Lower leg skin (tissue), 4 donors: Measurements from ENCODE around the gene UGT1A8. TPM values are rescaled to one million over a fixed set of nuclear protein-coding genes. Genes with fewer than 3 reads are reported as not detected.
"Not testable (repeated sequence)": the region's sequence is repeated elsewhere in the genome, so short reads cannot be mapped to it uniquely, and the experiment has no call there.

Experiments
- DNase-seq, 2 donors: peaks; one replicate each; pipeline ENCODE4 v3.0.0-alpha.2; 2019; ENCODE audit warnings: low spot score in 2 of 2
- H3K4me3 ChIP-seq: fragments of 200-600 bp; sonication (generic); 2 replicates; pipeline ENCODE4 v1.5.1; 2017; ENCODE audit warnings: mild to moderate bottlenecking, low read depth; ENCODE audit not compliant: poor library complexity, severe bottlenecking
- POLR2A ChIP-seq, 2 donors: fragments of 450-650 bp; IDR thresholded peaks; one replicate each; pipeline ENCODE4 v1.6.1; 2016 to 2017; ENCODE audit warnings: antibody characterized with exemption in 2 of 2, mild to moderate bottlenecking in 1 of 2, moderate library complexity in 1 of 2
- WGBS, 2 donors: methylation state at CpG; one replicate each; pipeline ENCODE4 v1.1.5; 2018; 5-methylcytosine and 5-hydroxymethylcytosine counted together
- intact Hi-C: fragments of 100-400 bp; cut with DNase I; formaldehyde crosslinking; loops from one replicate; pipeline ENCODE4 v1.15.0; 2023; ENCODE audit warnings: low total_unique reads
- total RNA-seq, 4 donors: library from RNA; depleted of rRNA; stranded (reverse); fragments of >200 nt; gene quantifications; one replicate each; pipeline ENCODE4 v1.1.0, GENCODE V29; 2016
- TF ChIP-seq, protein P1 (sequence below), 3 donors: fragments of 450-650 bp; IDR thresholded peaks; one replicate each; pipeline ENCODE4 v1.5.1; 2016; ENCODE audit warnings: antibody characterized with exemption in 3 of 3, mild to moderate bottlenecking in 3 of 3, moderate library complexity in 2 of 3

The UGT1A8 gene
- total RNA-seq, 4 donors from 2014 or later, result not detected

DNA sequence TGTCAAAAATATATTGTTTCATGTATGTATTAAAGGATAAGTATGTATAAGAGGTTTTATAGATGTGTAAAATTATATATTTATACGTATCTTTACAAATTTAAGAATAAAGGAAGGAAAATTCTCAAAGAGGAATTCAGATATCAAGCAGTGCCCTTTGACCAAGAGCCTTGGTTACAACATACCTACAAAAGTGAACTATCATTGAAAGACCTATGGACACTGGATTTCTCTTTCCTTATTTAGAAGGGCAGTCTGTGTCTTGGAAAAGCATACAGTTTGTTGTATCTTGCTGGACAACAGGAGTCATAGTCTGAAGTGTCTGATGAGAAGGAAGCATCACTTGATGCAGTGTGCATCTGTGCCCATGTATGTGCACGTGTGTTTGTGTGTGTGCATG is 29.0 kb upstream of the UGT1A8 start:
- TF ChIP-seq, protein P1, sequence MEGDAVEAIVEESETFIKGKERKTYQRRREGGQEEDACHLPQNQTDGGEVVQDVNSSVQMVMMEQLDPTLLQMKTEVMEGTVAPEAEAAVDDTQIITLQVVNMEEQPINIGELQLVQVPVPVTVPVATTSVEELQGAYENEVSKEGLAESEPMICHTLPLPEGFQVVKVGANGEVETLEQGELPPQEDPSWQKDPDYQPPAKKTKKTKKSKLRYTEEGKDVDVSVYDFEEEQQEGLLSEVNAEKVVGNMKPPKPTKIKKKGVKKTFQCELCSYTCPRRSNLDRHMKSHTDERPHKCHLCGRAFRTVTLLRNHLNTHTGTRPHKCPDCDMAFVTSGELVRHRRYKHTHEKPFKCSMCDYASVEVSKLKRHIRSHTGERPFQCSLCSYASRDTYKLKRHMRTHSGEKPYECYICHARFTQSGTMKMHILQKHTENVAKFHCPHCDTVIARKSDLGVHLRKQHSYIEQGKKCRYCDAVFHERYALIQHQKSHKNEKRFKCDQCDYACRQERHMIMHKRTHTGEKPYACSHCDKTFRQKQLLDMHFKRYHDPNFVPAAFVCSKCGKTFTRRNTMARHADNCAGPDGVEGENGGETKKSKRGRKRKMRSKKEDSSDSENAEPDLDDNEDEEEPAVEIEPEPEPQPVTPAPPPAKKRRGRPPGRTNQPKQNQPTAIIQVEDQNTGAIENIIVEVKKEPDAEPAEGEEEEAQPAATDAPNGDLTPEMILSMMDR (IDR thresholded peaks at IDR 0.05), result no peak
- no peak for TF ChIP-seq POLR2A (IDR thresholded peaks at IDR 0.05)
- H3K4me3 ChIP-seq, result no peak overlapping the region
- DNase-seq, result no peak
- intact Hi-C loops, result no loop called here
- 92 to 99% methylated on average over 2 of the region's 2 CpGs for WGBS, 2 donors

DNA sequence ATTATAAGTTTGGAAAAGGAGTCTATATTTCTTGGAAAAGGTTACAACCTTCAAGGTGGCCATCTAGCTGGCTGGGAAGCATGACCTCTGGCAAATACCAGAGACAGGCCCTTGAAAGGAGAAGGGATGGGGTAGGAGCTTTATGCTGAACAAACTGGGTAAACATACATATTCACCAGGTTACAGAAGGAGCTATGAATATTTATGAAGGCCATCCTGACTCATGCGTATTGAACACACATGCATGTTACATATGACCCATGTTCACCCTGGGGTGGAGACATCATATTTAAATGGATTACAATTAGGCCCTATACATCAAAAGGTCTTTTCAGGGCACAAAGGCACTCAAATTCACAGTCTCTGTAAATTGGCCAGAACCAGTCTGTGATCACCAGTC is 24.7 kb upstream of the UGT1A8 start:
- intact Hi-C loops, H3K4me3 ChIP-seq, DNase-seq: not testable (repeated sequence)
- 84 to 93% methylated on average over 1 of the region's 1 CpG for WGBS, 2 donors

DNA sequence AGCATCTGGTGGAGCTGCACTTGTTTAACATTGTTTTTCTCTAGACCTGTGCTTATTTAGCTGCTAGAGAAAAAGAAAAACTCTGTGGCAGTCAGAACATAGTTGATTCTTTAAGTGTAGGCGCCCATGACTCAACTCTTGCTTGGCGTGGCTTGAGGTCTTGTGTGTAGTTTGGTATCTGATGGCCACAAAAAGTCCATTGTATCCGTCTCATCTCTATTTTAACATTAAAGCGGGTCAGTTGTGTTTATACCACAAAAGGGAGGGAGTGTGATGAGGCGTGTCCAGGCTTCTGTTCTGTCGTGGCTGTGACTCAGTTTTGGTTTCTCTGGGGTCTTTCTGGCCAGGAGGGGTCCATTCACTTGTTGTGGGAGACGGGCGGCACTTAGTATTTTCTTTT is 24.2 kb upstream of the UGT1A8 start:
- intact Hi-C loops, result no loop called here
- 82 to 83% methylated on average over 8 of the region's 8 CpGs for WGBS, 2 donors
- no peak for DNase-seq
- TF ChIP-seq POLR2A (IDR thresholded peaks at IDR 0.05), result no peak
- TF ChIP-seq, protein P1 (IDR thresholded peaks at IDR 0.05), result no peak
- H3K4me3 ChIP-seq, result no peak overlapping the region

DNA sequence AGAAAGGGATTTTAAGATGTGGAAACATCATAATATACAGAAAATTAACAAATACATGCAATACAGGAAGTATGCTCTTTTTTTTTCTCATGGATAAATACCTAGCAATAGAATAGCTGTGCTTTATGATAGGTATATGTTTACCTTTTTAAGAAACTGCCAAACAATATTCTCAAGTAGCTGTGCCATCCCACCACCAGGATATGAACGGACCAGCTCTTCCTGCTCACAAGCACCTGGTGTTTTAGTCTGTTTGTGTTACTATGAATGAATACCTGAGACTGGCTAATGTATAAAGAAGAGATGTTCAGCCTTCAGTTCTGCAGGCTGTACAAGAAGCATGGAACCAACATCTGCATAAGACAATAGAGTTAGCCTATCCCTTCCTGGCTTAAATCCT is 19.9 kb upstream of the UGT1A8 start:
- TF ChIP-seq, protein P1 (IDR thresholded peaks at IDR 0.05), result no peak
- no peak for TF ChIP-seq POLR2A (IDR thresholded peaks at IDR 0.05)
- H3K4me3 ChIP-seq, result no peak overlapping the region
- intact Hi-C loops, result no loop called here
- DNase-seq, result no peak
- WGBS, 2 donors, result 47 to 50% methylated on average over 1 of the region's 1 CpG

DNA sequence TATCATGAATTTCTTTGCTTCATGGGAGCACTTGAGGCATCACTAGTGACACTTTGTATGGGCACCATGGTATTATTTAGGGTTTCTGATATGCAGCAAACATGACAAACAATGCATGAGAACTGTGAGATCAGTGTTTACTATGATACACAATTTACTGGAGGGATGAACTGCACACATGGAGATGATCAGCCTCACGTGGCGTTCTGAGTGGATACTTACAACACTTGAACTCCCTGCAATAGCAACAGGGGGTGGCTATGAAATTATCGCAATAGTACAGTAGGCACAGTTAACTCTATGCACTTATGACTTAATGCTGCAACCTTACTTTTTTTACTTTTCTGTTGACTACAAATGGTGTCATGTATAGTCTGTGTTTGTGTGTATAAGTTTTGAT is 18.5 kb upstream of the UGT1A8 start:
- no peak overlapping the region for H3K4me3 ChIP-seq
- 68 to 69% methylated on average over 3 of the region's 3 CpGs for WGBS, 2 donors
- TF ChIP-seq, protein P1 (IDR thresholded peaks at IDR 0.05), result no peak
- TF ChIP-seq POLR2A (IDR thresholded peaks at IDR 0.05), result no peak
- no peak for DNase-seq
- intact Hi-C loops, result no loop called here

DNA sequence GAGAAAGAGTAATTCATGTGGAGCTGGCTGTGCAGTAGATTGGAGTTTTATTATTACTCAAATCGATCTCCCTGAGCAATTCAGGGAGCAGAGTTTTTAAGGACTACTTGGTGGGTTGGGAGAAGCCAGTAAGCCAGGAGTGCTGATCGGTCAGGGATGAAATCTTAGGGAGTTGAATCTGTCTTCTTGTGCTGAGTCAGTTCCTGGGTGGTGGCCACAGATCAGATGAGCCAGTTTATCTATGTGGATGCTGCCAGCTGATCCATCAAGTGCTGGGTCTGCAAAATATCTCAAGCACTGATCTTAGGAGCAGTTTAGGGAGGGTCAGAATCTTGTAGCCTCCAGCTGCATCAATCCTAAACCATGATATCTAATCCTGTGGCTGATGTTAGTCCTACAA is 17.0 kb upstream of the UGT1A8 start:
- TF ChIP-seq POLR2A (IDR thresholded peaks at IDR 0.05), result no peak
- TF ChIP-seq, protein P1 (IDR thresholded peaks at IDR 0.05), result no peak
- DNase-seq, result no peak
- WGBS, 2 donors, result 54 to 74% methylated on average over 2 of the region's 2 CpGs

More for the DNA sequence above, 17.0 kb upstream of the UGT1A8 start:
- intact Hi-C loops, result no loop called here
- no peak overlapping the region for H3K4me3 ChIP-seq
